NB4 (cell line): Measurements from ENCODE around the gene PIP5K1B.

ENCODE experiments used
- CTCF ChIP-seq: IDR thresholded peaks from one replicate; pipeline ENCODE4 v1.5.1; 2012; ENCODE audit warnings: low read depth, low read length
- POLR2A ChIP-seq: IDR thresholded peaks from 2 replicates; pipeline ENCODE4 v1.6.1; 2011; ENCODE audit warnings: mild to moderate bottlenecking; ENCODE audit not compliant: insufficient read length; ENCODE audit errors: extremely low read depth

GRCh38 chr9:69003051-69003450, 298.0 kb downstream of the PIP5K1B start:
- TF ChIP-seq CTCF (no peak), POLR2A (no peak)
